Subcutaneous adipose tissue (tissue), 4 donors: ENCODE data around the gene HECW1. TPM values are rescaled to one million over a fixed set of nuclear protein-coding genes. Genes with fewer than 3 reads are reported as not detected.

Experiments used
- total RNA-seq, 4 donors: library from RNA; depleted of rRNA; stranded (reverse); fragments of >200 nt; gene quantifications; one replicate each; pipeline ENCODE4 v1.1.0, GENCODE V29; 2016
- TF ChIP-seq, protein P1 (sequence below): fragments of 450-650 bp; IDR thresholded peaks from one replicate; pipeline ENCODE4 v1.5.1; 2016; ENCODE audit warnings: low read depth, mild to moderate bottlenecking, control low read depth, antibody characterized with exemption, moderate library complexity

The HECW1 gene
- total RNA-seq, 4 donors from 2014 or later: 0.38 to 2.2 (median 0.80) TPM

DNA sequence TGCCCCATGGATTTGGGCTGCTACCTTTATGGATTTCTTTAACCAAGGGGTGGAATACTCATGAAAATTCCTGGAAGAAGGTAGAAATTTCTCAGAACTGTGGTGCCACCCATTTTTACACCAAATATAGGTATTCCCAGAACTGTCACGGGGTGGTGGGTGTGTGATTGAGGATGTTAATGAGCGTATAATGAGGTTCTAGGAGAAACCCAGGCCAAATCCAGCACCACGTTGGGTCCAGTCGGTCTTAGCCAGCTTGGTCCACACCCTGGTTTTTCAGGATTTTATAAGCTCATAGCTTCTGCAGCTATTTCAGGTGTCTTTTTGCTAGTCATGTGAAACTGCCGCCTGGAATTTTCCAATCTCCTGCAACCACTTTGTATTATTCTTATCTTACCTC lies 83.3 kb downstream of the HECW1 start:
- TF ChIP-seq, protein P1, sequence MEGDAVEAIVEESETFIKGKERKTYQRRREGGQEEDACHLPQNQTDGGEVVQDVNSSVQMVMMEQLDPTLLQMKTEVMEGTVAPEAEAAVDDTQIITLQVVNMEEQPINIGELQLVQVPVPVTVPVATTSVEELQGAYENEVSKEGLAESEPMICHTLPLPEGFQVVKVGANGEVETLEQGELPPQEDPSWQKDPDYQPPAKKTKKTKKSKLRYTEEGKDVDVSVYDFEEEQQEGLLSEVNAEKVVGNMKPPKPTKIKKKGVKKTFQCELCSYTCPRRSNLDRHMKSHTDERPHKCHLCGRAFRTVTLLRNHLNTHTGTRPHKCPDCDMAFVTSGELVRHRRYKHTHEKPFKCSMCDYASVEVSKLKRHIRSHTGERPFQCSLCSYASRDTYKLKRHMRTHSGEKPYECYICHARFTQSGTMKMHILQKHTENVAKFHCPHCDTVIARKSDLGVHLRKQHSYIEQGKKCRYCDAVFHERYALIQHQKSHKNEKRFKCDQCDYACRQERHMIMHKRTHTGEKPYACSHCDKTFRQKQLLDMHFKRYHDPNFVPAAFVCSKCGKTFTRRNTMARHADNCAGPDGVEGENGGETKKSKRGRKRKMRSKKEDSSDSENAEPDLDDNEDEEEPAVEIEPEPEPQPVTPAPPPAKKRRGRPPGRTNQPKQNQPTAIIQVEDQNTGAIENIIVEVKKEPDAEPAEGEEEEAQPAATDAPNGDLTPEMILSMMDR: no peak

DNA sequence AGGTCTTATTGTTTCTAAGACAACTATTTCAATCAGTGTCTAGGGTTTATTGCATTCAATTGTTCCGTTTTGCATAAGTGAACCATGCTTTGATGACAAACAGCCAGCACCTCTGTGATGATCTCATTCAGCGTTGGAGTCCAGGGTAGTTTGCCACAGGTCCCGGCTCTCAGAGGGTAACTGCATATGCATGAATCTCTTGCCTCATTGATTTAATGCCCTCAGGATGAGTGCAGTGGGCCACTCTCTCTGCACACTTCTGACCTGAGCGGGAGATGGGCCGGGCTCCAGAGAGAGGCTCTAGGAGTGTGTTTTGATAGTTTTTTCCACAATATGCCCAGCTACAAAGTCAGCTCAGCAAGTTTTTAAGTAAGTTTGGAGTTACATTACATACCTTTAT lies 83.9 kb downstream of the HECW1 start:
- TF ChIP-seq, protein P1: no peak

DNA sequence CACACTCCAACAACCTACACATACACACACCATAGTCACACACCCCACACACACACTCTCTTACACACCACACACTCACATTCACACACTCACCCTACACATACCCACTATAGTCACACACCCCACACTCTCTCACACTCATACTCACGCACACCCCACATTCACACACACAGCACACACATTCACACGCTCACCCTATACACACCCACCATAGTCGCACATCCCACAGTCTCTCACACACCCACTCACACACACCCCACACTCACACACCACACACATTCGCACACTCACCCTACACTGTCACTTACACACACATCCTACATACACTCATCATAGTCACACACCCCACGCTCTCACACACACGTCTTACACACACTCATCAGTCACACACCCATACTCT lies 85.6 kb downstream of the HECW1 start:
- TF ChIP-seq, protein P1: no peak

DNA sequence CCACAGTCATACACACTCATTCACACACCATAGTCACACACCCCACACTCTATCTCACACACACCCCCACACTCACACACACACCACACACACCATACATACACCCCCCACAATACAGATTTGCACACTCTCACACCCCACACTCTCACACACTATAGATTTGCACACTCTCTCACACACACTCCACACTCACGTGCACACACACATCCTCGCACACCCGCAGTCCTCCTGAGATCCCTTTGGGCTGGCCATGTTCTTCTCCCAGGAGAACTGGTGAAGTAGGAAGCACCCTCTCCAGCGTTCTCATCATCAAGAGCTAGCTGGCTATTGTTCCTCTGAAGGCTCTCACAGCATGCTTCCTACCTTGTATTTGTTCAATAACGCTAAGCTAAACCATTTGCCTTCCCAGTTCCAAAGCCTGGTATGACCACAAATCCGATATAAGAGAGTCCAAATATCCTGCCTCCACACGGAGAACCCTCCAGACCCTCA lies 86.2 kb downstream of the HECW1 start:
- TF ChIP-seq, protein P1: no peak

DNA sequence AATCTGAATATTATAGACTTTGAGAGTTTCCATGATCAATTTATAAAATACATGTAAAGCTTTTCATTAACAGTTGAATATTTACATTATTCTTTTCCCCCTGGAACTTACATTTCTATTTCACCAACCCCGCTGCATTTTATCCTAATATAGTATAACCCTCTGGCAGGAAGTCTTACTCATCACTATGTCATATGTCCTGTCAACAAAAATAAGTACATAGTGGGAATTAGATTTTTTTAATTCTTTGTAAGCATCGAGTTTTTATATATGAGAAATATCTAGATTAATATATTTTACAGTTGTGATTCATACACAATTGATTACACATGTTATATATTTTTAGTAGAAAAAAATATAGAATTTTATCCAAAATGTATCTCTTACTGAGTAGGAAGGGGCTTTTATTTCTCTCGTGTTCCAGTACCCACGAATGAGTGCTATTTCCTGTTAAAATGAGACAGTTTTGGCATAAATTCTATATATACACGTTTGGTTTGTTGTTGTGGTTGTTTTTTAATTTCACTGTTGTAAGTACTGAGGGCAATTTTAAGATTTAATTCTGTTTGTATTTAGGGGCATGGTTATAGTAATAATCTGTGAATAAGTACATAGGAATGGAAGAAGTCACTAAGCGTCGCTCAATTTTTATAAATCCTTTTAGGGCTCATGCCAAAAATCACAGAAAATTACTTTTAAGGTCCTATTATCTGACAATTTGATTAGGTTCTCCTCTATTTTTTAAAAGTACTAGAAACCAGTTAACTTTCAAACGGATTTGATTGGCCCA lies 87.1 kb downstream of the HECW1 start:
- TF ChIP-seq, protein P1: no peak

DNA sequence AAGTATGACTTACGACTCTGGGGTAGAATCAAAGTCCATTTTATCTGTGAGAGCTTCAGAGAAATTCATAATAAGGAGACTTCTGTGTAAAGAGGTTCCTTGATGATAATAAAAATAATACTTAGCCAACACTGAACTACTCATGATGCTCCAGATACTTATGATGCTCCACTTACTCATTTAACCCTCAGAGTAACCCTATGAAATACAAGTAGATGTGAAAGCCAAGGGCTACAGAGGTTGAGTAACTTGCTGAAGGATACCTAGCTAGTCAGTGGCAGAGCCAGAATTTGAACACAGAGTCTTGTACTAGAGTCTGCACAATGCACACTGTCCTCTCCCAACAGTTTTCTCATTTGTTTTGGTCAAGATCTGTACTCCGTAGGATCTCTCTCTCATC lies 89.5 kb downstream of the HECW1 start:
- TF ChIP-seq, protein P1: no peak

DNA sequence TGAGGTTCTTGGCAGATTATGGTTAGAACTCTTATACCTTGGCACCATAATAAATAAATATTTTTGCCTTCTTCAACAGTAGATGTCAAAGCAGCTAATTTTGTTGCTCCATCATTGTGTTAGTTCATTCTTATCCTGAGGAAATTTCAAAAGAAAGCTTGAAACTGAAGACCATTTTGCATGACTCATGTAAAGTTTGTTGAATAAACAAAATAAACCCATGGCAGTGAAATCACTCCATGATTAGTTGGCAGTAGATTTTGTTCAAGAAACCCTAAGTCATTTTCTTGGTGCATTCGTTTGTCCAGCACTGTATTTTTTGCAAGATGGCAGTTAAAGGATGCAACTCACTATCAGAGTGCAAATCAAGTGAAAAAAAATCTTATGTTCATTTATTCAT lies 91.6 kb downstream of the HECW1 start:
- TF ChIP-seq, protein P1: no peak
